H1 (cell line): ENCODE data around the gene CAPN10. TPM values are rescaled to one million over a fixed set of nuclear protein-coding genes. Genes with fewer than 3 reads are reported as not detected.

Experiments used
- CTCF ChIA-PET: fragments of 300-600 bp; sonication (Branson Sonifier 250); formaldehyde crosslinking; loops from one replicate; lab custom pipeline; 2021; ENCODE audit not compliant: partially characterized antibody; lab: Charles Lee
- POLR2A ChIA-PET: fragments of 300-600 bp; sonication (Branson Sonifier 250); formaldehyde crosslinking; loops from one replicate; lab custom pipeline; 2021; ENCODE audit warnings: inconsistent platforms; ENCODE audit not compliant: partially characterized antibody; lab: Charles Lee
- DNase-seq, 2 experiments: peaks; one replicate each; pipeline versions ENCODE4 v3.0.0 to v3.0.0-alpha.2; 2010 to 2022; ENCODE audit warnings: low spot score in 2 of 2, low read depth in 1 of 2, mixed read lengths in 1 of 2
- FAIRE-seq: peaks from 2 replicates; lab custom pipeline; 2011; peaks lifted over from hg19 to GRCh38; lab: Jason Lieb, UNC
- H2AFZ ChIP-seq: 2 replicates; pipeline ENCODE4 v1.8.1; 2012; ENCODE audit warnings: low read length, inconsistent platforms
- H2AK5ac ChIP-seq: 2 replicates; pipeline ENCODE4 v1.6.1; 2013; ENCODE audit warnings: low read depth, low read length
- H2BK120ac ChIP-seq: replicated peaks from 2 replicates; pipeline ENCODE3; 2013; ENCODE audit warnings: low read depth, low read length, inconsistent platforms
- H2BK12ac ChIP-seq: 2 replicates; pipeline ENCODE4 v1.6.1; 2013; ENCODE audit warnings: low read depth, low read length
- H2BK15ac ChIP-seq: 2 replicates; pipeline ENCODE4 v1.6.1; 2013; ENCODE audit warnings: low read length
- H2BK20ac ChIP-seq: 2 replicates; pipeline ENCODE4 v1.6.1; 2013; ENCODE audit warnings: low read length
- H2BK5ac ChIP-seq: 2 replicates; pipeline ENCODE4 v1.6.1; 2013; ENCODE audit warnings: low read depth, low read length
- H3K14ac ChIP-seq: 2 replicates; pipeline ENCODE4 v1.6.1; 2013; ENCODE audit warnings: inconsistent platforms; ENCODE audit not compliant: insufficient read length
- H3K18ac ChIP-seq: 2 replicates; pipeline ENCODE4 v1.6.1; 2013; ENCODE audit warnings: low read length; ENCODE audit errors: extremely low read depth
- H3K23ac ChIP-seq: 2 replicates; pipeline ENCODE4 v1.6.1; 2013; ENCODE audit warnings: inconsistent platforms; ENCODE audit not compliant: insufficient read length
- H3K23me2 ChIP-seq: 2 replicates; pipeline ENCODE4 v1.6.1; 2013; ENCODE audit warnings: low read depth, low read length
- H3K27ac ChIP-seq: 2 replicates; pipeline ENCODE4 v1.6.1; 2011; ENCODE audit warnings: low read depth, low read length, inconsistent platforms
- H3K27me3 ChIP-seq, 4 experiments: replicated peaks in 1 of 4; 1 replicate in 1 of 4; 2 replicates in 3 of 4; pipeline versions ENCODE4 v1.6.1 to v1.8.1; 2011 to 2013; ENCODE audit warnings: low read length in 3 of 4, mild to moderate bottlenecking in 3 of 4, inconsistent platforms in 2 of 4, mixed read lengths in 2 of 4, moderate library complexity in 1 of 4; ENCODE audit not compliant: control insufficient read depth in 3 of 4, insufficient read depth in 3 of 4; ENCODE audit errors: extremely low read depth in 1 of 4
- H3K36me3 ChIP-seq, 4 experiments: 2 replicates each; pipeline versions ENCODE4 v1.6.1 to v1.8.1; 2011 to 2013; ENCODE audit warnings: mild to moderate bottlenecking in 4 of 4, low read length in 3 of 4, moderate library complexity in 2 of 4, control low read depth in 1 of 4, inconsistent platforms in 1 of 4; ENCODE audit not compliant: insufficient read depth in 4 of 4, control insufficient read depth in 2 of 4
- H3K4ac ChIP-seq: replicated peaks from 2 replicates; pipeline ENCODE3; 2013; ENCODE audit warnings: low read length, low read depth, mixed read lengths, inconsistent platforms; ENCODE audit not compliant: insufficient read length
- H3K4me1 ChIP-seq, 4 experiments: replicated peaks in 1 of 4; 1 replicate in 1 of 4; 2 replicates in 3 of 4; pipeline versions ENCODE4 v1.6.1 to v1.8.1; 2011 to 2013; ENCODE audit warnings: low read length in 3 of 4, inconsistent platforms in 2 of 4, mixed read lengths in 1 of 4; ENCODE audit not compliant: insufficient read depth in 4 of 4, control insufficient read depth in 3 of 4
- H3K4me2 ChIP-seq, 2 experiments: 2 replicates each; pipeline versions ENCODE4 v1.6.1 to v1.8.1; 2011 to 2013; ENCODE audit warnings: low read depth in 2 of 2, low read length in 2 of 2, control low read depth in 1 of 2, inconsistent platforms in 1 of 2, mild to moderate bottlenecking in 1 of 2; ENCODE audit not compliant: insufficient read depth in 1 of 2
- H3K4me3 ChIP-seq, 4 experiments: fragments of 200-600, 300-600 bp in 1 of 4; sonication (generic), shearing (Covaris generic), sonication (Bioruptor Twin) in 1 of 4; 2 replicates each; pipeline versions ENCODE4 v1.5.1 to v1.8.1; 2011 to 2016; ENCODE audit warnings: low read length in 4 of 4, low read depth in 3 of 4, control low read depth in 2 of 4, inconsistent platforms in 2 of 4, mild to moderate bottlenecking in 2 of 4, mixed read lengths in 1 of 4, moderate library complexity in 1 of 4; ENCODE audit not compliant: insufficient read depth in 2 of 4; ENCODE audit errors: extremely low read depth in 1 of 4
- H3K56ac ChIP-seq: replicated peaks from 2 replicates; pipeline ENCODE3; 2013; ENCODE audit warnings: low read depth, mild to moderate bottlenecking, mixed read lengths, low read length, inconsistent platforms; ENCODE audit not compliant: insufficient read length
- H3K79me1 ChIP-seq: 2 replicates; pipeline ENCODE4 v1.6.1; 2013; ENCODE audit warnings: low read depth, low read length, control low read depth
- H3K79me2 ChIP-seq, 2 experiments: 2 replicates each; pipeline versions ENCODE4 v1.6.1 to v1.8.1; 2012 to 2013; ENCODE audit warnings: low read length in 2 of 2, mild to moderate bottlenecking in 2 of 2, inconsistent platforms in 1 of 2; ENCODE audit not compliant: insufficient read depth in 2 of 2, control insufficient read depth in 1 of 2
- H3K9ac ChIP-seq, 4 experiments: replicated peaks in 1 of 4; 1 replicate in 1 of 4; 2 replicates in 3 of 4; pipeline versions ENCODE4 v1.6.1 to v1.8.1; 2011 to 2013; ENCODE audit warnings: low read depth in 3 of 4, low read length in 3 of 4, control low read depth in 2 of 4, mild to moderate bottlenecking in 2 of 4, moderate library complexity in 2 of 4, inconsistent platforms in 1 of 4; ENCODE audit errors: extremely low read depth in 1 of 4
- H3K9me3 ChIP-seq, 2 experiments: 2 replicates each; pipeline versions ENCODE4 v1.6.1 to v1.8.1; 2012 to 2013; ENCODE audit warnings: mild to moderate bottlenecking in 2 of 2, moderate library complexity in 2 of 2, control low read depth in 1 of 2, inconsistent platforms in 1 of 2, low read depth in 1 of 2, low read length in 1 of 2, mixed read lengths in 1 of 2; ENCODE audit not compliant: insufficient read depth in 2 of 2
- H4K20me1 ChIP-seq, 2 experiments: replicated peaks in 1 of 2; 2 replicates each; pipeline versions ENCODE3 to v1.8.1; 2011 to 2013; ENCODE audit warnings: inconsistent platforms in 2 of 2, low read length in 2 of 2, mild to moderate bottlenecking in 1 of 2; ENCODE audit not compliant: insufficient read depth in 2 of 2, control insufficient read depth in 1 of 2
- H4K5ac ChIP-seq: 2 replicates; pipeline ENCODE4 v1.6.1; 2013; ENCODE audit warnings: low read length, low read depth, mixed read lengths, inconsistent platforms; ENCODE audit not compliant: insufficient read length
- H4K8ac ChIP-seq: 2 replicates; pipeline ENCODE4 v1.8.0; 2013; ENCODE audit warnings: mild to moderate bottlenecking, moderate library complexity, low read length, inconsistent platforms; ENCODE audit not compliant: insufficient read depth; ENCODE audit errors: extremely low read depth
- H4K91ac ChIP-seq: replicated peaks from 2 replicates; pipeline ENCODE3; 2013; ENCODE audit warnings: low read length, mixed read lengths, inconsistent platforms; ENCODE audit not compliant: insufficient read length
- CBX5 ChIP-seq: fragments of 300-800, 300-1000 bp; sonication (generic); IDR thresholded peaks from 2 replicates; pipeline ENCODE4 v1.7.1; 2016; ENCODE audit warnings: antibody characterized with exemption, low read length, low read depth
- CBX8 ChIP-seq: fragments of 300-800, 300-1000 bp; sonication (generic); IDR thresholded peaks from 2 replicates; pipeline ENCODE4 v1.7.1; 2016; ENCODE audit warnings: low read depth, low read length, borderline replicate concordance
- CHD2 ChIP-seq: IDR thresholded peaks from 2 replicates; pipeline ENCODE4 v1.6.1; 2012; ENCODE audit warnings: low read length, improper control_type of control experiment
- EP300 ChIP-seq, 2 experiments: IDR thresholded peaks; 1 replicate in 1 of 2; 2 replicates in 1 of 2; pipeline ENCODE4 v1.6.1; 2011 to 2012; ENCODE audit warnings: low read depth in 2 of 2, low read length in 2 of 2, mild to moderate bottlenecking in 2 of 2, borderline replicate concordance in 1 of 2, inconsistent platforms in 1 of 2, moderate library complexity in 1 of 2
- KDM4A ChIP-seq: IDR thresholded peaks from one replicate; pipeline ENCODE4 v1.7.1; 2012; ENCODE audit warnings: low read depth, mild to moderate bottlenecking, moderate library complexity, low read length, inconsistent platforms; ENCODE audit not compliant: severe bottlenecking
- RXRA ChIP-seq: IDR thresholded peaks from 2 replicates; pipeline ENCODE4 v1.6.1; 2011; ENCODE audit warnings: low read depth, mild to moderate bottlenecking, low read length, moderate library complexity; ENCODE audit not compliant: insufficient read depth
- TAF7 ChIP-seq: optimal IDR thresholded peaks from 2 replicates; pipeline ENCODE3; 2011; ENCODE audit warnings: low read depth, mild to moderate bottlenecking, inconsistent platforms, low read length, moderate library complexity, borderline replicate concordance
- TCF12 ChIP-seq: IDR thresholded peaks from 2 replicates; pipeline ENCODE4 v1.6.1; 2011; ENCODE audit warnings: low read depth, mild to moderate bottlenecking, low read length
- WGBS, 2 experiments: shearing (Covaris generic) in 1 of 2; methylation state at CpG; one replicate each; pipeline versions ENCODE4 v1.1.6 to v1.1.7; 2013 to 2015; ENCODE audit warnings: low lambda C conversion rate in 2 of 2, mixed read lengths in 2 of 2, inconsistent platforms in 1 of 2, low coverage in 1 of 2, missing lambda C conversion rate in 1 of 2; ENCODE audit not compliant: insufficient replicate concordance in 2 of 2, insufficient coverage in 1 of 2, insufficient read length in 1 of 2; ENCODE audit errors: extremely low coverage in 1 of 2, missing lambda C conversion rate in 1 of 2; 5-methylcytosine and 5-hydroxymethylcytosine counted together
- polyA plus RNA-seq, 7 experiments: library from polyadenylated mRNA; depleted of rRNA in 3 of 7; stranded (reverse) in 5 of 7; unstranded in 2 of 7; fragments of >200 nt in 5 of 7; fragments of 200-250 nt in 2 of 7; gene quantifications; 1 replicate in 5 of 7; 2 replicates in 1 of 7; 4 replicates in 1 of 7; pipeline versions ENCODE4 v1.2.1 to v1.2.3, GENCODE V29; 2011 to 2013; ENCODE audit warnings: missing spikeins in 2 of 7, mixed read lengths in 2 of 7
- total RNA-seq: library from RNA; stranded (reverse); fragmentation: NEBNext Ultra II Directional; extraction: Animal tissue kit (Norgen Biotek cat#: 25700); gene quantifications from 2 replicates; pipeline ENCODE4 v1.2.1, GENCODE V29; 2021
- TF ChIP-seq, protein P1 (sequence below), 3 experiments: IDR thresholded peaks; 1 replicate in 2 of 3; 2 replicates in 1 of 3; pipeline versions ENCODE4 v1.5.1 to v1.6.1; 2011; ENCODE audit warnings: low read length in 3 of 3, mild to moderate bottlenecking in 3 of 3, inconsistent platforms in 2 of 3, low read depth in 1 of 3, moderate library complexity in 1 of 3; ENCODE audit not compliant: insufficient read depth in 1 of 3; ENCODE audit errors: control extremely low read depth in 1 of 3

The CAPN10 gene
- total and polyA plus RNA-seq, 2 of the 8 experiments (the other 6 are each of a cell fraction or from before 2014, with no cell fraction given) = 30.7 to 39.8 TPM

DNA sequence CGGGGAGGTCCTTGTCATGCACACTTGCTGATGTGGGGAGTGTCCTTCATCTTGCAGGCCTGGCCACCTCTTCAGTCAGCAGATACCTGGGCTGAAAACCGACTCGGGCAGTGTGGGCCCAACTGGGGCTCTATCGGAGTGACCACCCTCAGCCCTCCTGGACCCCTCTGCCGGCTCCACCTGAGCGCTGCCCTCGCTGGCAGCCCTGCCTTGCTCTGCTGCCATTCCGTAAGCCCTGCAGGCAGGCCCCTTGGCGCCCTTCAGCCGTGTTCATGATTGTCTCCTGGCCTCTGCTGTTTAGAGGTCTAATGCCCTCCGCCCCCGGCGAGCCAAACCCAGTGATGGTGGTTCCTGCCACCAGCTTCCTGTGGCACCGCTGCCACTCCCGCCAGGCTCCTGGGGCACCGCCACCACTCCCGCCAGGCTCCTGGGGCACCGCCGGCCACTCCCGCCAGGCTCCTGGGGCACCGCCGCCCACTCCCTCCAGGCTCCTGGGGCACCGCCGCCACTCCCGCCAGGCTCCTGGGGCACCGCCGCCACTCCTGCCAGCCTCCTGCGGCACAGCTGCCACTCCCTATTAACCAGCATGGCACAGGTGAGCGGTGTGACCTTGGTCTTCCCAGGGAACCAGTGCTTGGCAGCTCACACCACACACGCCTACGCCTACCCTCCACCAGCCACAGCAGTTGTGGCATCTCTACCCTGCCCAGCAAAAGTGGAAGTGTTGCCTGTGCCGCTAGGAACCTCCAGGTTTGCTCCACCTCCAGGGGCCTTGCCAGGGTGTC lies 15.9 kb downstream of the CAPN10 start:
- H4K8ac ChIP-seq = no peak overlapping the region
- no peaks in the 10 kb centered on the region for H3K79me1 ChIP-seq
- H2BK15ac ChIP-seq = no peak overlapping the region
- no peaks in the 10 kb centered on the region for H3K4me1 ChIP-seq
- DNase-seq = no peak
- CTCF ChIA-PET = interaction anchor here (0.6 to 3.2 kb wide), 6 partner anchors 8 to 717 kb away, joined by 3 to 17 read pairs (median 5); partner anchors contain the start of gene CAPN10
- no peak for FAIRE-seq
- H2BK12ac ChIP-seq = no peak overlapping the region
- no peak overlapping the region for H2BK120ac ChIP-seq
- H3K18ac ChIP-seq = no peak overlapping the region
- no peak overlapping the region for H3K4ac ChIP-seq
- H3K9ac ChIP-seq = no peak overlapping the region
- H2AK5ac ChIP-seq = no peak overlapping the region
- no peaks in the 10 kb centered on the region for H3K9me3 ChIP-seq
- H3K14ac ChIP-seq = no peak overlapping the region
- no peak overlapping the region for H2BK5ac ChIP-seq
- H3K27me3 ChIP-seq = 0 out of 7 replicates have a peak, but pooled peaks cover 0 to 2% (median 0%) of the 10 kb centered on the region in 4 experiments
- H3K4me3 ChIP-seq = no peak overlapping the region
- H3K27ac ChIP-seq = no peak overlapping the region
- H4K91ac ChIP-seq = no peak overlapping the region
- WGBS, 2 experiments = 88% methylated on average over 18 of the region's 32 CpGs; no CpG with 5 or more reads in 1 of the 2 experiments
- no peak overlapping the region for H2AFZ ChIP-seq
- no peak overlapping the region for H3K23ac ChIP-seq
- H3K79me2 ChIP-seq = no peaks in the 10 kb centered on the region
- H3K4me2 ChIP-seq = no peak overlapping the region
- no peak overlapping the region for H4K5ac ChIP-seq
- POLR2A ChIA-PET = interaction anchor here (0.6 to 1.5 kb wide), 4 partner anchors 14 to 1104 kb away, joined by 3 to 5 read pairs (median 4); no protein-coding TSS in a partner anchor
- H3K36me3 ChIP-seq = peaks cover 0 to 7% (median 3%) of the 10 kb centered on the region in 4 experiments; a peak in 4 of 8 replicates
- peaks cover 0 to 4% of the 10 kb centered on the region in 2 experiments for H4K20me1 ChIP-seq
- H3K23me2 ChIP-seq = no peaks in the 10 kb centered on the region
- H2BK20ac ChIP-seq = no peak overlapping the region
- no peak overlapping the region for H3K56ac ChIP-seq
- TF ChIP-seq, protein P1, sequence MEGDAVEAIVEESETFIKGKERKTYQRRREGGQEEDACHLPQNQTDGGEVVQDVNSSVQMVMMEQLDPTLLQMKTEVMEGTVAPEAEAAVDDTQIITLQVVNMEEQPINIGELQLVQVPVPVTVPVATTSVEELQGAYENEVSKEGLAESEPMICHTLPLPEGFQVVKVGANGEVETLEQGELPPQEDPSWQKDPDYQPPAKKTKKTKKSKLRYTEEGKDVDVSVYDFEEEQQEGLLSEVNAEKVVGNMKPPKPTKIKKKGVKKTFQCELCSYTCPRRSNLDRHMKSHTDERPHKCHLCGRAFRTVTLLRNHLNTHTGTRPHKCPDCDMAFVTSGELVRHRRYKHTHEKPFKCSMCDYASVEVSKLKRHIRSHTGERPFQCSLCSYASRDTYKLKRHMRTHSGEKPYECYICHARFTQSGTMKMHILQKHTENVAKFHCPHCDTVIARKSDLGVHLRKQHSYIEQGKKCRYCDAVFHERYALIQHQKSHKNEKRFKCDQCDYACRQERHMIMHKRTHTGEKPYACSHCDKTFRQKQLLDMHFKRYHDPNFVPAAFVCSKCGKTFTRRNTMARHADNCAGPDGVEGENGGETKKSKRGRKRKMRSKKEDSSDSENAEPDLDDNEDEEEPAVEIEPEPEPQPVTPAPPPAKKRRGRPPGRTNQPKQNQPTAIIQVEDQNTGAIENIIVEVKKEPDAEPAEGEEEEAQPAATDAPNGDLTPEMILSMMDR (IDR thresholded peaks at IDR 0.05; ENCODE audit: control extremely low read depth in 1 of 3, insufficient read depth in 1 of 3, low read depth in 1 of 3, low read length in 3 of 3) = no peak
- TF ChIP-seq CBX5 (no peak), KDM4A (no peak), TCF12 (no peak), EP300 (IDR thresholded peaks at IDR 0.05; ENCODE audit: borderline replicate concordance in 1 of 2, low read depth in 2 of 2, low read length in 2 of 2) (no peak), CHD2 (no peak), CBX8 (no peak), RXRA (no peak), TAF7 (no peak)
